ENCODE measurements around the gene NOA1.

GRCh38 chr4:56940971-56941370 is 36.4 kb downstream of the NOA1 start:
- TF ChIP-seq, protein P1, sequence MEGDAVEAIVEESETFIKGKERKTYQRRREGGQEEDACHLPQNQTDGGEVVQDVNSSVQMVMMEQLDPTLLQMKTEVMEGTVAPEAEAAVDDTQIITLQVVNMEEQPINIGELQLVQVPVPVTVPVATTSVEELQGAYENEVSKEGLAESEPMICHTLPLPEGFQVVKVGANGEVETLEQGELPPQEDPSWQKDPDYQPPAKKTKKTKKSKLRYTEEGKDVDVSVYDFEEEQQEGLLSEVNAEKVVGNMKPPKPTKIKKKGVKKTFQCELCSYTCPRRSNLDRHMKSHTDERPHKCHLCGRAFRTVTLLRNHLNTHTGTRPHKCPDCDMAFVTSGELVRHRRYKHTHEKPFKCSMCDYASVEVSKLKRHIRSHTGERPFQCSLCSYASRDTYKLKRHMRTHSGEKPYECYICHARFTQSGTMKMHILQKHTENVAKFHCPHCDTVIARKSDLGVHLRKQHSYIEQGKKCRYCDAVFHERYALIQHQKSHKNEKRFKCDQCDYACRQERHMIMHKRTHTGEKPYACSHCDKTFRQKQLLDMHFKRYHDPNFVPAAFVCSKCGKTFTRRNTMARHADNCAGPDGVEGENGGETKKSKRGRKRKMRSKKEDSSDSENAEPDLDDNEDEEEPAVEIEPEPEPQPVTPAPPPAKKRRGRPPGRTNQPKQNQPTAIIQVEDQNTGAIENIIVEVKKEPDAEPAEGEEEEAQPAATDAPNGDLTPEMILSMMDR (IDR thresholded peaks at IDR 0.05 in 4 of 5, conservative IDR thresholded peaks at IDR 0.05 in 1 of 5) = no peak
- TF ChIP-seq POLR2A (IDR thresholded peaks at IDR 0.05) = no peak
